Endodermal cell (in vitro differentiated cells): ENCODE results near the gene AGO3. TPM values are rescaled to one million over a fixed set of nuclear protein-coding genes. Genes with fewer than 3 reads are reported as not detected.

Experiments used
- DNase-seq: peaks from one replicate; pipeline ENCODE4 v3.0.0-alpha.2; 2017
- H3K27ac ChIP-seq: 2 replicates; pipeline ENCODE4 v1.5.1; 2013; ENCODE audit warnings: mild to moderate bottlenecking, low read depth, low read length, moderate library complexity
- H3K27me3 ChIP-seq: 2 replicates; pipeline ENCODE4 v1.6.1; 2013; ENCODE audit warnings: mild to moderate bottlenecking, low read length, moderate library complexity; ENCODE audit not compliant: insufficient read depth, control insufficient read depth, poor library complexity, severe bottlenecking
- H3K36me3 ChIP-seq: 2 replicates; pipeline ENCODE4 v1.7.0; 2013; ENCODE audit warnings: mild to moderate bottlenecking, low read length, moderate library complexity; ENCODE audit not compliant: control insufficient read depth, insufficient read depth
- H3K4me1 ChIP-seq: one replicate; pipeline ENCODE4 v1.7.0; 2013; ENCODE audit warnings: low read length; ENCODE audit not compliant: control insufficient read depth, insufficient read depth
- H3K4me3 ChIP-seq: 2 replicates; pipeline ENCODE4 v1.5.1; 2013; ENCODE audit warnings: mild to moderate bottlenecking, low read length, moderate library complexity
- H3K9ac ChIP-seq: 2 replicates; pipeline ENCODE4 v1.6.1; 2013; ENCODE audit warnings: mild to moderate bottlenecking, low read length, moderate library complexity; ENCODE audit not compliant: poor library complexity, severe bottlenecking; ENCODE audit errors: extremely low read depth
- H3K9me3 ChIP-seq: 2 replicates; pipeline ENCODE4 v1.6.1; 2013; ENCODE audit warnings: mild to moderate bottlenecking, low read length, moderate library complexity; ENCODE audit not compliant: control insufficient read depth
- H3K27ac Mint-ChIP-seq: 2 replicates; pipeline ENCODE4 v1.8.0; 2020; ENCODE audit warnings: mixed read lengths
- H3K27me3 Mint-ChIP-seq: 2 replicates; pipeline ENCODE4 v1.8.0; 2021; ENCODE audit warnings: mild to moderate bottlenecking, mixed read lengths; ENCODE audit not compliant: insufficient read depth
- H3K36me3 Mint-ChIP-seq: 2 replicates; pipeline ENCODE4 v1.8.0; 2020; ENCODE audit warnings: low read depth, mixed read lengths
- H3K4me1 Mint-ChIP-seq: 2 replicates; pipeline ENCODE4 v1.8.0; 2020; ENCODE audit warnings: mixed read lengths
- H3K4me3 Mint-ChIP-seq: 2 replicates; pipeline ENCODE4 v1.8.0; 2020; ENCODE audit warnings: mild to moderate bottlenecking, moderate library complexity, mixed read lengths
- H3K9me3 Mint-ChIP-seq: 2 replicates; pipeline ENCODE4 v1.8.0; 2020; ENCODE audit warnings: mild to moderate bottlenecking, mixed read lengths
- WGBS, 2 experiments: methylation state at CpG; one replicate each; pipeline versions ENCODE4 v1.1.5 to v1.1.7; 2013; ENCODE audit warnings: missing lambda C conversion rate in 2 of 2, mixed read lengths in 1 of 2; ENCODE audit not compliant: insufficient coverage in 1 of 2, insufficient read length in 1 of 2; 5-methylcytosine and 5-hydroxymethylcytosine counted together
- total RNA-seq, 2 donors: library from RNA; stranded (reverse); fragmentation: NEBNext Ultra II Directional in 1 of 2; extraction: Animal tissue kit (Norgen Biotek cat#: 25700) in 1 of 2; gene quantifications; 2 replicates in 1 of 2; 3 replicates in 1 of 2; pipeline ENCODE4 v1.2.1, GENCODE V29; 2021
- TF ChIP-seq, protein P1 (sequence below): fragments of 200-600 bp; sonication (generic); conservative IDR thresholded peaks from 2 replicates; pipeline ENCODE4 v1.5.0; 2021; ENCODE audit warnings: antibody characterized with exemption, mild to moderate bottlenecking

AGO3 gene
- total RNA-seq, 2 donors from 2014 or later, result 32.8 to 39.8 TPM

DNA sequence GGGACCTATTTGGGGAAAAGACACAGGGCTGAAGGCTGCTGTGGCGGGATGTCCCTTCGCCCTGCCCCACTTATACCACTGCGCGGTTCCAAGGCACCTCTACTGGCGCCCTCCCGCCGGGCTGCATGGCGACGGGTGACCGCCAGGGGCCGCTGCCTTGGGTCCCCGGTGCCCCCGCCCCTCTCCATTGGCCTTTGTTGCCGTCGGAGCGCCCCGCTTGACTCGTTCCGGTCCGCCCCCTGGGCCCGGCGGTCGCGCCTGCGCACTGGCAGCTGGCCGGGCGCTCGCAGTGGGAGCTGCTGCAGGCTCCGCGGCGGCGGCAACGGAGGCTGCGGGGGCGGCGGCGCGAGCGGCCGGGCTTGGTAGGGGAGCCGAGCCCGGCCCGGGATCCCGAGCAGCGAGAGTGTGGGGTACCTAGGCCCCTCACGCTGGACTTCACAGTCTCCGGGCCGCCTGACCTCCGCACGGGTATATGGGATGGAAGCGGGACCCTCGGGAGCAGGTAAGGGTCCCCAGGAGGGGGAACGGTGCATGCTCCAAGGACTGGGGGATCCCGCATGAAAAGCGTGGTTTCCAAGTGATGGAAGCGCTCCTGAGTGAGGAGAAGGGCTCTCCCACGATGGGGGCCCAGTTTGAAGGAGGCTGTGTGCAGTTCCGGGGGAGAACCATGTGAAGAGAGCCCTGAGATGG lies 47.8 kb upstream of the AGO3 start, which contains the start of gene AGO1:
Gene AGO1 (plus strand): TSS at position 265 of the 690 bp plus-strand sequence. CDS start 213 bp downstream, at position 478.
- Histone ChIP-seq H3K9me3 (no peaks in the 10 kb centered on the region), H3K27me3 (no peaks in the 10 kb centered on the region), H3K4me1 (peaks cover 16% of the 10 kb centered on the region), H3K4me3 (peak within 1 kb of the TSS; percentile 99), H3K9ac (peak within 1 kb of the TSS; percentile 81), H3K36me3 (no peaks in the 10 kb centered on the region), H3K27ac (peak within 1 kb of the TSS; percentile 96)
- peak; percentile 99 for DNase-seq
- H3K4me1 Mint-ChIP-seq, result peaks cover 37% of the 10 kb centered on the region
- TF ChIP-seq, protein P1, sequence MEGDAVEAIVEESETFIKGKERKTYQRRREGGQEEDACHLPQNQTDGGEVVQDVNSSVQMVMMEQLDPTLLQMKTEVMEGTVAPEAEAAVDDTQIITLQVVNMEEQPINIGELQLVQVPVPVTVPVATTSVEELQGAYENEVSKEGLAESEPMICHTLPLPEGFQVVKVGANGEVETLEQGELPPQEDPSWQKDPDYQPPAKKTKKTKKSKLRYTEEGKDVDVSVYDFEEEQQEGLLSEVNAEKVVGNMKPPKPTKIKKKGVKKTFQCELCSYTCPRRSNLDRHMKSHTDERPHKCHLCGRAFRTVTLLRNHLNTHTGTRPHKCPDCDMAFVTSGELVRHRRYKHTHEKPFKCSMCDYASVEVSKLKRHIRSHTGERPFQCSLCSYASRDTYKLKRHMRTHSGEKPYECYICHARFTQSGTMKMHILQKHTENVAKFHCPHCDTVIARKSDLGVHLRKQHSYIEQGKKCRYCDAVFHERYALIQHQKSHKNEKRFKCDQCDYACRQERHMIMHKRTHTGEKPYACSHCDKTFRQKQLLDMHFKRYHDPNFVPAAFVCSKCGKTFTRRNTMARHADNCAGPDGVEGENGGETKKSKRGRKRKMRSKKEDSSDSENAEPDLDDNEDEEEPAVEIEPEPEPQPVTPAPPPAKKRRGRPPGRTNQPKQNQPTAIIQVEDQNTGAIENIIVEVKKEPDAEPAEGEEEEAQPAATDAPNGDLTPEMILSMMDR, result peak; percentile 98
- WGBS, 2 experiments, result 2 to 4% methylated on average over 27 to 58 of the region's 58 CpGs
- no peaks in the 10 kb centered on the region for H3K27me3 Mint-ChIP-seq
- H3K36me3 Mint-ChIP-seq, result no peaks in the 10 kb centered on the region
- no peaks in the 10 kb centered on the region for H3K9me3 Mint-ChIP-seq
- H3K4me3 Mint-ChIP-seq, result peak within 1 kb of the TSS; percentile 97
- H3K27ac Mint-ChIP-seq, result peak within 1 kb of the TSS; percentile 95

DNA sequence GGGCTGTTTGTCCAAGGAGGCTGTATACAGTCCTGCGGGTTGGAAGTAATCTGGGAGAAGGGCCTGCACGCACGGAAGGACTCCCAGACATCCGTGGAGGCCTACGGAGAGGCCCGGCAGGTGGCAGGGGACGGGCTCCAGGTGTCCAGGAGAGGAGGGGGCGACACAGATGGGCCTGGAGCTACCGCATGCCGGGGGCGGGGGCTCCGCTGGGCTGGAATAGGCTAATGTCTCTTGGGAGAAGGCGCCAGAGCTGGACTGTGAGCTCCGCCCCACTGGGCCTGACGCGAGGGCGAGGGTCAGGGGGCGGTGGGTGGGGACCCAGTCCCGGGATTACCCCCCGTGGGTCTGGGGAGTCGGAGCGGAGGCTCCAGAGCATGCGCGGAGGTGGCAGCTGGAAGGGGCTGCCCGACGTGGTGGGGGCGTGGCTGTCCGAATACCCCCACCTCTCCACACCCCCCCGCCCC lies 47.2 kb upstream of the AGO3 start:
- peaks cover 37% of the 10 kb centered on the region for H3K4me1 Mint-ChIP-seq
- peak overlapping the region; percentile 95 for H3K27ac Mint-ChIP-seq
- no peaks in the 10 kb centered on the region for H3K27me3 Mint-ChIP-seq
- H3K4me3 ChIP-seq, result peak overlapping the region; percentile 99
- no peaks in the 10 kb centered on the region for H3K9me3 ChIP-seq
- H3K4me3 Mint-ChIP-seq, result peak overlapping the region; percentile 97
- TF ChIP-seq, protein P1, result no peak
- peaks cover 16% of the 10 kb centered on the region for H3K4me1 ChIP-seq
- H3K36me3 ChIP-seq, result peaks cover 4% of the 10 kb centered on the region
- 0% methylated on average over 6 to 26 of the region's 29 CpGs for WGBS, 2 experiments
- peak overlapping the region; percentile 81 for H3K9ac ChIP-seq
- H3K27me3 ChIP-seq, result no peaks in the 10 kb centered on the region
- H3K9me3 Mint-ChIP-seq, result no peaks in the 10 kb centered on the region
- H3K27ac ChIP-seq, result peak overlapping the region; percentile 96
- peak; percentile 97 for DNase-seq
- H3K36me3 Mint-ChIP-seq, result peaks cover 5% of the 10 kb centered on the region

DNA sequence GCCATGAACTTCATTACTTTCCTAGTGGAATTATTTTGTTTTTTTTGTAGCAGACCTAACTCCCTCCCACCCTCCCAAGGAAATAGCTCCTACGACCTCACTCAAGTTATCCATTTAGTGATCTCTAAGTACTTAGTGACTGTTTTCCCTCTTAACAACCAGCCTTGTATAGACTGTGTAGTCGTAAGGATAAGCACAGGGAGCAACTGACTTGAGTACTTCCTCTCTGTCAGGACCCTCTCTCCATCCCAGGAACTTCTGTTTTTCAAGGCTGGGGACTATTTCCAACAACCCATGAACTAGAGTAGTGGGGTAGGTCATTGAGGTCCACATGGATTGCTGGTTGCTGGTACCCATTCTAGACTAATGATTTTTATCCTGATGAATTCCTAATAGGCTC lies 46.0 kb upstream of the AGO3 start:
- H3K27me3 ChIP-seq, result no peaks in the 10 kb centered on the region
- peak overlapping the region; percentile 97 for H3K27ac ChIP-seq
- peaks cover 16% of the 10 kb centered on the region for H3K36me3 ChIP-seq
- peaks cover 15% of the 10 kb centered on the region for H3K36me3 Mint-ChIP-seq
- H3K4me3 Mint-ChIP-seq, result no peak overlapping the region
- no peaks in the 10 kb centered on the region for H3K27me3 Mint-ChIP-seq
- H3K9me3 ChIP-seq, result no peaks in the 10 kb centered on the region
- DNase-seq, result no peak
- H3K4me1 Mint-ChIP-seq, result peaks cover 37% of the 10 kb centered on the region
- H3K27ac Mint-ChIP-seq, result peak overlapping the region; percentile 64
- H3K4me3 ChIP-seq, result peak overlapping the region; percentile 99
- no peaks in the 10 kb centered on the region for H3K9me3 Mint-ChIP-seq
- TF ChIP-seq, protein P1, result no peak
- no peak overlapping the region for H3K9ac ChIP-seq
- peaks cover 16% of the 10 kb centered on the region for H3K4me1 ChIP-seq
- 41 to 68% methylated on average over 2 of the region's 2 CpGs for WGBS, 2 experiments
